GM12878 (cell line): Measurements from ENCODE around the gene MAEL. TPM values are rescaled to one million over a fixed set of nuclear protein-coding genes. Genes with fewer than 3 reads are reported as not detected.

Experiments
- ATAC-seq: fragments of 200-7000 bp; cut with Tn5 transposase; 3 replicates; pipeline ENCODE4 v1.9.1; 2020; ENCODE audit warnings: mild to moderate bottlenecking, moderate library complexity
- BruUV-seq: library from RNA; stranded (reverse); fragments of 400-500 nt; replicated peaks from 2 replicates; lab custom pipeline; 2021; lab: Mats Ljungman, UMichigan
- CTCF ChIA-PET: fragments of 300-600 bp; sonication (Branson Sonifier 250); formaldehyde crosslinking; extraction: SDS; loops from one replicate; lab custom pipeline; 2021; ENCODE audit warnings: inconsistent platforms; lab: Yijun Ruan, JAX
- POLR2A ChIA-PET: fragments of 350-600 bp; formaldehyde crosslinking; extraction: SDS; loops from one replicate; lab custom pipeline; 2021; ENCODE audit warnings: inconsistent platforms; lab: Charles Lee
- RAD21 ChIA-PET: fragments of 300-600 bp; sonication (Branson Sonifier 250); formaldehyde crosslinking; loops from one replicate; lab custom pipeline; 2023; ENCODE audit warnings: antibody characterized with exemption; ENCODE audit not compliant: unreplicated experiment; lab: Charles Lee
- SMC1A ChIA-PET: fragments of 300-600 bp; sonication (Branson Sonifier 250); formaldehyde crosslinking; loops from one replicate; lab custom pipeline; 2023; ENCODE audit not compliant: unreplicated experiment, uncharacterized antibody; lab: Charles Lee
- DNase-seq: peaks from one replicate; pipeline ENCODE4 v3.0.0-alpha.2; 2011; ENCODE audit warnings: low read depth, low spot score
- FAIRE-seq: peaks from 3 replicates; lab custom pipeline; 2011; peaks lifted over from hg19 to GRCh38; lab: Jason Lieb, UNC
- H2AFZ ChIP-seq: 2 replicates; pipeline ENCODE4 v1.6.0; 2011; ENCODE audit warnings: low read depth, low read length, control low read depth; ENCODE audit not compliant: control insufficient read depth
- H3K27ac ChIP-seq: 2 replicates; pipeline ENCODE4 v1.5.1; 2011; ENCODE audit warnings: control low read depth; ENCODE audit not compliant: control insufficient read depth, insufficient read depth
- H3K27me3 ChIP-seq, 2 experiments: replicated peaks in 1 of 2; 2 replicates each; pipeline versions ENCODE4 v1.6.0 to v1.6.1; 2011; ENCODE audit warnings: low read length in 1 of 2; ENCODE audit not compliant: control insufficient read depth in 2 of 2, insufficient read depth in 2 of 2
- H3K36me3 ChIP-seq, 2 experiments: 2 replicates each; pipeline ENCODE4 v1.5.1; 2011; ENCODE audit warnings: low read length in 1 of 2; ENCODE audit not compliant: control insufficient read depth in 2 of 2, insufficient read depth in 2 of 2
- H3K4me1 ChIP-seq: 2 replicates; pipeline ENCODE4 v1.6.1; 2011; ENCODE audit warnings: mild to moderate bottlenecking, low read length, moderate library complexity, mixed read lengths; ENCODE audit not compliant: control insufficient read depth, insufficient read depth
- H3K4me2 ChIP-seq: 2 replicates; pipeline ENCODE4 v1.6.0; 2011; ENCODE audit warnings: control low read depth; ENCODE audit not compliant: control insufficient read depth, insufficient read depth
- H3K4me3 ChIP-seq: fragments of 200-600 bp; sonication (generic); 2 replicates; pipeline ENCODE4 v1.5.1; 2016
- H3K79me2 ChIP-seq: 2 replicates; pipeline ENCODE4 v1.6.0; 2011; ENCODE audit warnings: low read length; ENCODE audit not compliant: control insufficient read depth, insufficient read depth
- H3K9ac ChIP-seq: 2 replicates; pipeline ENCODE4 v1.8.0; 2011; ENCODE audit warnings: low read length, control low read depth, mixed read lengths; ENCODE audit not compliant: control insufficient read depth, insufficient read depth
- H3K9me3 ChIP-seq: replicated peaks from 3 replicates; pipeline ENCODE4 v1.5.1; 2011; ENCODE audit warnings: mild to moderate bottlenecking, low read length; ENCODE audit not compliant: control insufficient read depth, insufficient read depth
- H4K20me1 ChIP-seq: 2 replicates; pipeline ENCODE4 v1.6.0; 2011; ENCODE audit not compliant: control insufficient read depth, insufficient read depth
- ATF7 ChIP-seq: fragments of 450-650 bp; IDR thresholded peaks from 2 replicates; pipeline ENCODE4 v1.6.1; 2016; ENCODE audit warnings: low read depth, mild to moderate bottlenecking
- CHD2 ChIP-seq: IDR thresholded peaks from 2 replicates; pipeline ENCODE4 v1.6.1; 2011; ENCODE audit warnings: low read depth, low read length, improper control_type of control experiment, borderline replicate concordance
- CHD4 ChIP-seq: fragments of 200-600 bp; sonication (generic); IDR thresholded peaks from 2 replicates; pipeline ENCODE4 v1.6.1; 2016; ENCODE audit warnings: mild to moderate bottlenecking
- EED ChIP-seq: sonication (generic); IDR thresholded peaks from 2 replicates; pipeline ENCODE4 v1.6.1; 2016; ENCODE audit warnings: antibody characterized with exemption, low read depth
- JUNB ChIP-seq: IDR thresholded peaks from 2 replicates; pipeline ENCODE4 v1.6.1; 2016; ENCODE audit warnings: antibody characterized with exemption, mild to moderate bottlenecking
- LARP7 ChIP-seq: fragments of 450-650 bp; IDR thresholded peaks from 2 replicates; pipeline ENCODE4 v1.6.1; 2017; ENCODE audit warnings: mild to moderate bottlenecking
- MTA2 ChIP-seq: fragments of 450-650 bp; IDR thresholded peaks from 2 replicates; pipeline ENCODE4 v1.6.1; 2016; ENCODE audit warnings: low read depth, mild to moderate bottlenecking, moderate library complexity
- RFX5 ChIP-seq: IDR thresholded peaks from 2 replicates; pipeline ENCODE4 v1.6.1; 2011; ENCODE audit warnings: low read depth, low read length, improper control_type of control experiment
- SKIL ChIP-seq: fragments of 450-650 bp; IDR thresholded peaks from 2 replicates; pipeline ENCODE4 v1.6.1; 2017; ENCODE audit warnings: mild to moderate bottlenecking, low read depth, inconsistent platforms; ENCODE audit not compliant: poor library complexity, severe bottlenecking
- STAT3 ChIP-seq: IDR thresholded peaks from 2 replicates; pipeline ENCODE4 v1.6.1; 2011; ENCODE audit warnings: low read depth, low read length, improper control_type of control experiment
- YBX1 ChIP-seq: fragments of 450-650 bp; IDR thresholded peaks from 2 replicates; pipeline ENCODE4 v1.6.1; 2016; ENCODE audit warnings: antibody characterized with exemption
- ZNF687 ChIP-seq: fragments of 450-650 bp; IDR thresholded peaks from 2 replicates; pipeline ENCODE4 v1.6.1; 2017; ENCODE audit warnings: mild to moderate bottlenecking, moderate library complexity
- WGBS: methylation state at CpG from one replicate; pipeline ENCODE4 v1.1.6; 2016; ENCODE audit warnings: low lambda C conversion rate; ENCODE audit not compliant: insufficient replicate concordance, insufficient coverage; ENCODE audit errors: missing lambda C conversion rate; 5-methylcytosine and 5-hydroxymethylcytosine counted together
- in situ Hi-C: fragments of 300-500 bp; cut with MboI; formaldehyde crosslinking; loops from 9 replicates; pipeline ENCODE4 v1.14.3; 2018; ENCODE audit warnings: mixed read lengths
- intact Hi-C: fragments of 100-400 bp; cut with micrococcal nuclease; formaldehyde crosslinking; loops from one replicate; pipeline ENCODE4 v1.14.2; 2022; ENCODE audit not compliant: unreplicated experiment
- polyA plus RNA-seq, 11 experiments: library from polyadenylated mRNA; depleted of rRNA in 4 of 11; unstranded in 6 of 11; stranded (reverse) in 5 of 11; fragments of >200 nt; fragmentation: Nextera tagmentation in 4 of 11; fragmentation: Illumina TruSeq in 1 of 11; extraction: Ambion mirVana in 4 of 11; extraction: Trizol in 1 of 11; gene quantifications; 1 replicate in 1 of 11; 2 replicates in 10 of 11; pipeline versions ENCODE4 v1.2.1 to v1.2.3, GENCODE V29; 2011 to 2016; ENCODE audit warnings: inconsistent platforms in 2 of 11, missing spikeins in 2 of 11, low read depth in 1 of 11
- total RNA-seq, 4 experiments: library from RNA; depleted of rRNA in 3 of 4; stranded (reverse); fragments of >200 nt in 3 of 4; fragmentation: Illumina TruSeq in 1 of 4; extraction: Trizol in 1 of 4; gene quantifications; 2 replicates each; pipeline versions ENCODE4 v1.2.1 to v1.2.3, GENCODE V29; 2013 to 2021
- TF ChIP-seq, protein P1 (sequence below): fragments of 450-650 bp; conservative IDR thresholded peaks from 2 replicates; pipeline ENCODE4 v1.6.1; 2017; ENCODE audit warnings: mild to moderate bottlenecking, moderate library complexity

Gene MAEL
- total and polyA plus RNA-seq, 10 of the 15 experiments (the other 5 are each of a cell fraction or from before 2014, with no cell fraction given): 0.10 to 0.43 (median 0.24) TPM; not detected in 2

- CTCF ChIA-PET: interaction anchor here (1.7 kb wide), 1 partner anchor 68 kb away, joined by 6 read pairs; no protein-coding TSS in a partner anchor
- SMC1A ChIA-PET: interaction anchor here (1.8 to 2.1 kb wide), 2 partner anchors 14 to 80 kb away, joined by 5 to 7 read pairs; no protein-coding TSS in a partner anchor
- H3K9me3 ChIP-seq: no peaks in the 10 kb centered on the region
- peaks cover 16% of the 10 kb centered on the region for H3K4me1 ChIP-seq
- H3K27ac ChIP-seq: no peak overlapping the region
- BruUV-seq: no TSS peak
- 0 out of 2 replicates have a peak overlapping the region, but pooled peaks have one; percentile 13 for H3K4me3 ChIP-seq
- H3K27me3 ChIP-seq: peaks cover 0 to 7% of the 10 kb centered on the region in 2 experiments; a peak in 3 of 4 replicates
- no peaks in the 10 kb centered on the region for H4K20me1 ChIP-seq
- DNase-seq (no peak), ATAC-seq (peak; percentile 44), FAIRE-seq (no peak)
- H3K4me2 ChIP-seq: peak overlapping the region; percentile 21
- 0 out of 2 replicates have a peak, but pooled peaks cover 3% of the 10 kb centered on the region for H3K79me2 ChIP-seq
- intact Hi-C loops (loop anchor here (5.0 kb wide), 1 partner anchor 78 kb away; no protein-coding TSS in a partner anchor), in situ Hi-C loops (no loop called here)
- H3K36me3 ChIP-seq: no peaks in the 10 kb centered on the region
- no peak overlapping the region for H3K9ac ChIP-seq
- RAD21 ChIA-PET: interaction anchor here (1.0 to 1.9 kb wide), 2 partner anchors 68 to 80 kb away, joined by 3 to 5 read pairs; no protein-coding TSS in a partner anchor
- WGBS: 0% methylated on average over 1 of the region's 1 CpG
- POLR2A ChIA-PET: no interaction called here
- H2AFZ ChIP-seq: no peak overlapping the region
- TF ChIP-seq CHD2 (no peak), CHD4 (no peak), STAT3 (no peak), SKIL (no peak), JUNB (0 out of 2 replicates have a peak, but pooled peaks have one; percentile 19), LARP7 (no peak), RFX5 (no peak), EED (0 out of 2 replicates have a peak, but pooled peaks have one; percentile 30), YBX1 (no peak), ZNF687 (no peak), ATF7 (no peak), MTA2 (no peak)
- TF ChIP-seq, protein P1, sequence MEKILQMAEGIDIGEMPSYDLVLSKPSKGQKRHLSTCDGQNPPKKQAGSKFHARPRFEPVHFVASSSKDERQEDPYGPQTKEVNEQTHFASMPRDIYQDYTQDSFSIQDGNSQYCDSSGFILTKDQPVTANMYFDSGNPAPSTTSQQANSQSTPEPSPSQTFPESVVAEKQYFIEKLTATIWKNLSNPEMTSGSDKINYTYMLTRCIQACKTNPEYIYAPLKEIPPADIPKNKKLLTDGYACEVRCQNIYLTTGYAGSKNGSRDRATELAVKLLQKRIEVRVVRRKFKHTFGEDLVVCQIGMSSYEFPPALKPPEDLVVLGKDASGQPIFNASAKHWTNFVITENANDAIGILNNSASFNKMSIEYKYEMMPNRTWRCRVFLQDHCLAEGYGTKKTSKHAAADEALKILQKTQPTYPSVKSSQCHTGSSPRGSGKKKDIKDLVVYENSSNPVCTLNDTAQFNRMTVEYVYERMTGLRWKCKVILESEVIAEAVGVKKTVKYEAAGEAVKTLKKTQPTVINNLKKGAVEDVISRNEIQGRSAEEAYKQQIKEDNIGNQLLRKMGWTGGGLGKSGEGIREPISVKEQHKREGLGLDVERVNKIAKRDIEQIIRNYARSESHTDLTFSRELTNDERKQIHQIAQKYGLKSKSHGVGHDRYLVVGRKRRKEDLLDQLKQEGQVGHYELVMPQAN: no peak
These were observed 10.3 kb upstream of the MAEL start for GRCh38 chr1:166978821-166979220.
